DND-41 (cell line): ENCODE results near the gene AMPH.

ENCODE experiments used
- ATAC-seq: fragments of 200-7000 bp; cut with Tn5 transposase; 3 replicates; pipeline ENCODE4 v1.9.1; 2021; ENCODE audit warnings: low read depth; ENCODE audit not compliant: insufficient read depth
- DNase-seq: peaks from one replicate; pipeline ENCODE4 v3.0.0-alpha.2; 2020
- H2AFZ ChIP-seq: 2 replicates; pipeline ENCODE4 v1.6.0; 2012; ENCODE audit warnings: low read depth, low read length
- H3K27ac ChIP-seq: 2 replicates; pipeline ENCODE4 v1.5.1; 2012; ENCODE audit warnings: low read length, inconsistent platforms
- H3K27me3 ChIP-seq: fragments of 200-600 bp; sonication (generic); 2 replicates; pipeline ENCODE4 v1.6.0; 2012; ENCODE audit warnings: low read length, mild to moderate bottlenecking, inconsistent platforms; ENCODE audit not compliant: insufficient read depth, poor library complexity
- H3K36me3 ChIP-seq: 2 replicates; pipeline ENCODE4 v1.5.1; 2012; ENCODE audit warnings: low read length, inconsistent platforms; ENCODE audit not compliant: insufficient read depth
- H3K4me1 ChIP-seq: 2 replicates; pipeline ENCODE4 v1.5.1; 2012; ENCODE audit warnings: mild to moderate bottlenecking, low read length; ENCODE audit not compliant: insufficient read depth
- H3K4me2 ChIP-seq: 2 replicates; pipeline ENCODE4 v1.6.0; 2012; ENCODE audit warnings: mild to moderate bottlenecking, moderate library complexity, low read length, inconsistent platforms; ENCODE audit not compliant: insufficient read depth
- H3K4me3 ChIP-seq, 2 experiments: fragments of 200-600 bp in 1 of 2; shearing (Covaris generic) in 1 of 2; 2 replicates each; pipeline ENCODE4 v1.5.1; 2012 to 2016; ENCODE audit warnings: inconsistent platforms in 2 of 2, low read length in 2 of 2, mild to moderate bottlenecking in 2 of 2, low read depth in 1 of 2, moderate library complexity in 1 of 2
- H3K79me2 ChIP-seq: 2 replicates; pipeline ENCODE4 v1.6.0; 2012; ENCODE audit warnings: low read length, inconsistent platforms; ENCODE audit not compliant: insufficient read depth
- H3K9ac ChIP-seq: 2 replicates; pipeline ENCODE4 v1.6.0; 2012; ENCODE audit warnings: low read depth, mild to moderate bottlenecking, inconsistent platforms, low read length, moderate library complexity
- H3K9me3 ChIP-seq: 2 replicates; pipeline ENCODE4 v1.5.1; 2012; ENCODE audit warnings: low read length, moderate library complexity, mild to moderate bottlenecking, inconsistent platforms; ENCODE audit not compliant: insufficient read depth, severe bottlenecking
- H4K20me1 ChIP-seq: 2 replicates; pipeline ENCODE4 v1.6.0; 2012; ENCODE audit warnings: low read length; ENCODE audit not compliant: insufficient read depth
- EZH2 ChIP-seq: IDR thresholded peaks from 3 replicates; pipeline ENCODE4 v1.6.1; 2012; ENCODE audit warnings: borderline replicate concordance, low read depth, mild to moderate bottlenecking, moderate library complexity, low read length, inconsistent platforms; ENCODE audit not compliant: severe bottlenecking
- TF ChIP-seq, protein P1 (sequence below): IDR thresholded peaks from 2 replicates; pipeline ENCODE4 v1.5.1; 2012; ENCODE audit warnings: borderline replicate concordance, low read length, moderate library complexity, mild to moderate bottlenecking; ENCODE audit not compliant: poor library complexity, severe bottlenecking; ENCODE audit errors: extremely low read depth

The AMPH gene

DNA sequence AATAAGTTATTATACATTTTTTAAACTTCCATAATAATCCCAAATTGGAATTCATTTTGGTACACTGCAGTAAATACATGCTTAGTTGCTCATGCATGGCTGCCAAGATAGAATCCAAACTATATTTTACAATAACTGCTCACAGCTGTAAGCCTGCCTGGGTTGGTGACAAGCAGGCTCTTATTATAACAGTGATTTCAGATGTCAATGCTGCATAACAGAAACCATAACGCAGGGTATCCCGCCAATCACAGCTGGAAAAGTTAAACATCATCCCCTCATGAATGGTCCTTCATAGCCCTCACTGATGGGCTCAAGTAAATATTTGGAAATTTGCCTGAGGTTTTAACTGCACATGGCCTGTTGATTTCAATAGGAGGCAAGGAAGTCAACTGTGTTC, 149.8 kb downstream of the AMPH start:
- H3K79me2 ChIP-seq: no peaks in the 10 kb centered on the region
- no peak overlapping the region for H3K4me2 ChIP-seq
- DNase-seq (no peak), ATAC-seq (no peak)
- H3K27me3 ChIP-seq: peaks cover 2% of the 10 kb centered on the region
- H3K4me1 ChIP-seq: no peaks in the 10 kb centered on the region
- H3K4me3 ChIP-seq: no peak overlapping the region
- no peaks in the 10 kb centered on the region for H3K36me3 ChIP-seq
- no peaks in the 10 kb centered on the region for H3K9me3 ChIP-seq
- H4K20me1 ChIP-seq: no peaks in the 10 kb centered on the region
- H2AFZ ChIP-seq: no peak overlapping the region
- H3K9ac ChIP-seq: no peak overlapping the region
- H3K27ac ChIP-seq: no peak overlapping the region
- TF ChIP-seq EZH2: no peak
- TF ChIP-seq, protein P1, sequence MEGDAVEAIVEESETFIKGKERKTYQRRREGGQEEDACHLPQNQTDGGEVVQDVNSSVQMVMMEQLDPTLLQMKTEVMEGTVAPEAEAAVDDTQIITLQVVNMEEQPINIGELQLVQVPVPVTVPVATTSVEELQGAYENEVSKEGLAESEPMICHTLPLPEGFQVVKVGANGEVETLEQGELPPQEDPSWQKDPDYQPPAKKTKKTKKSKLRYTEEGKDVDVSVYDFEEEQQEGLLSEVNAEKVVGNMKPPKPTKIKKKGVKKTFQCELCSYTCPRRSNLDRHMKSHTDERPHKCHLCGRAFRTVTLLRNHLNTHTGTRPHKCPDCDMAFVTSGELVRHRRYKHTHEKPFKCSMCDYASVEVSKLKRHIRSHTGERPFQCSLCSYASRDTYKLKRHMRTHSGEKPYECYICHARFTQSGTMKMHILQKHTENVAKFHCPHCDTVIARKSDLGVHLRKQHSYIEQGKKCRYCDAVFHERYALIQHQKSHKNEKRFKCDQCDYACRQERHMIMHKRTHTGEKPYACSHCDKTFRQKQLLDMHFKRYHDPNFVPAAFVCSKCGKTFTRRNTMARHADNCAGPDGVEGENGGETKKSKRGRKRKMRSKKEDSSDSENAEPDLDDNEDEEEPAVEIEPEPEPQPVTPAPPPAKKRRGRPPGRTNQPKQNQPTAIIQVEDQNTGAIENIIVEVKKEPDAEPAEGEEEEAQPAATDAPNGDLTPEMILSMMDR: no peak

DNA sequence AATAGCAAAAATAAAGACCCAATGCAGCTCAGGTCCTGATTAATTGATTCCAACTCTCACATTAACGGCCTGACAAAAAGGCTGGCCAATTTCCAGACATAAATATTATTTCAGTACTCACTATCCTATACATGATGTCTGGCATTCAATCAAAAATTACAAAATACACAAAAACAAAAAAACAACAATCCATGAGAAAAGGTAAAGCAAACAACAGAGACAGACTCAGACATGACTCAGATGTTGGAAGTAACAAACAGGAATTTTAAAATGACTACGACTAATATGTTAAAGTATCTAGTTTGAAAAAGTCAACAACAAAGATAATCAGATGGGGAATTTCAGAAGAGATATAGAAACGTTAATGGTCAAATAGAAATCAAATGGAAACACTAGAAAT, 152.8 kb downstream of the AMPH start:
- H2AFZ ChIP-seq: no peak overlapping the region
- no peaks in the 10 kb centered on the region for H4K20me1 ChIP-seq
- TF ChIP-seq EZH2: no peak
- TF ChIP-seq, protein P1: no peak
- no peaks in the 10 kb centered on the region for H3K4me1 ChIP-seq
- no peaks in the 10 kb centered on the region for H3K79me2 ChIP-seq
- DNase-seq (no peak), ATAC-seq (no peak)
- H3K36me3 ChIP-seq: no peaks in the 10 kb centered on the region
- no peak overlapping the region for H3K4me2 ChIP-seq
- H3K4me3 ChIP-seq: no peak overlapping the region
- H3K9ac ChIP-seq: no peak overlapping the region
- H3K27me3 ChIP-seq: peaks cover 2% of the 10 kb centered on the region
- H3K9me3 ChIP-seq: no peaks in the 10 kb centered on the region
- H3K27ac ChIP-seq: no peak overlapping the region

DNA sequence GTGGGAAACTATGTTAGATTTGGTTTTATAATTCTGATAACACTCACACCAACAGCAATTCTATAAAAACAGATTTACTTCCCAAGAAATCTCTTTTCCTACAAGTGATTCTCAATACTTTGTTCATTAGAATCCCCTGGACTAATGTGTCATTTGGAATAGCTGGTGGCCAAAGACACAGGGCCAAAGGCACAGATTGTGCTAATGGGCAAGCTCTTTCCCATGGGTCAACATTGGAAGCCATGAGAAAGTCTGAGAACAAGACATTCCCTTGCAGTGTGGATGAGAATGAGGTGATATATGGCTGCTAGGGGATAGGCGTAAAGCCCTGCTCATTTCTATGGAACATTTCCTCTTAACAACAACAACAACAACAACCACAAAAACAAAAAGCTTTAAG, 153.8 kb downstream of the AMPH start:
- H4K20me1 ChIP-seq: no peaks in the 10 kb centered on the region
- H3K9ac ChIP-seq: no peak overlapping the region
- TF ChIP-seq, protein P1: no peak
- TF ChIP-seq EZH2: no peak
- ATAC-seq (no peak), DNase-seq (no peak)
- no peaks in the 10 kb centered on the region for H3K9me3 ChIP-seq
- H3K27ac ChIP-seq: no peak overlapping the region
- H3K36me3 ChIP-seq: no peaks in the 10 kb centered on the region
- H3K27me3 ChIP-seq: peaks cover 2% of the 10 kb centered on the region
- no peaks in the 10 kb centered on the region for H3K4me1 ChIP-seq
- no peak overlapping the region for H3K4me2 ChIP-seq
- H3K4me3 ChIP-seq: no peak overlapping the region
- no peaks in the 10 kb centered on the region for H3K79me2 ChIP-seq
- no peak overlapping the region for H2AFZ ChIP-seq

DNA sequence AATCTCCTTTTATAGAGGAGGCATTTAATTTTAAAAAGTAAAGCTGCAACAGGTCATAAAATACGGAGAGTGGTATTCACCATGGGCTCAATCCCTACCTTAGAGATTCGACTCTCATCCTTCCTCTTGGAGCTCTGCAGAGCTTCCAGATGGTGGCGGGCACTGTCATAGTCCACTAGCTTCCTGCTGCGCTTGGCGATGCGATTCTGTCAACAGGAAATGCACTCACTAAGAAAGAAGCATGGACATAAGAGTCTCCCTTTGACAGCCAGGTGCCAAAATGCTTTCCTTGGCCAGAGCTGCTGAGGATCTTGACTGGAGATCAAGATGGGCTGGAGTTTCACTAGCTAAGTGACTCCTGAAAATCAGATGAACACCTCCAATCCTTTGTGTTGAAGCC, 154.4 kb downstream of the AMPH start:
- ATAC-seq: no peak
- H3K4me1 ChIP-seq: no peaks in the 10 kb centered on the region
- TF ChIP-seq, protein P1: no peak
- no peak for TF ChIP-seq EZH2
- H3K4me2 ChIP-seq: no peak overlapping the region
- no peak overlapping the region for H2AFZ ChIP-seq
- no peak overlapping the region for H3K4me3 ChIP-seq
- DNase-seq: no peak
- peaks cover 3% of the 10 kb centered on the region for H3K27me3 ChIP-seq
- no peaks in the 10 kb centered on the region for H3K36me3 ChIP-seq
- no peaks in the 10 kb centered on the region for H4K20me1 ChIP-seq
- no peaks in the 10 kb centered on the region for H3K79me2 ChIP-seq
- H3K27ac ChIP-seq: no peak overlapping the region
- H3K9ac ChIP-seq: no peak overlapping the region
- H3K9me3 ChIP-seq: no peaks in the 10 kb centered on the region
